CD8-positive, alpha-beta memory T cell (primary cell): ENCODE results near the gene COL5A2. TPM values are rescaled to one million over a fixed set of nuclear protein-coding genes. Genes with fewer than 3 reads are reported as not detected.

Source experiments
- CTCF ChIA-PET: fragments of 350-600 bp; sonication (Branson Sonifier 250); formaldehyde crosslinking; loops from one replicate; lab custom pipeline; 2021; ENCODE audit warnings: antibody characterized with exemption; lab: Charles Lee
- POLR2A ChIA-PET: fragments of 350-600 bp; sonication (Branson Sonifier 250); formaldehyde crosslinking; loops from one replicate; lab custom pipeline; 2021; ENCODE audit warnings: antibody characterized with exemption; lab: Charles Lee
- DNase-seq, 5 donors: peaks; one replicate each; pipeline versions ENCODE4 v3.0.0 to v3.0.0-alpha.2; 2020 to 2022; ENCODE audit warnings: mixed read lengths in 1 of 5
- H3K27ac ChIP-seq: one replicate; pipeline ENCODE4 v1.7.0; 2013; ENCODE audit warnings: low read depth, mild to moderate bottlenecking, low read length, moderate library complexity
- H3K27me3 ChIP-seq: 2 replicates; pipeline ENCODE4 v1.7.0; 2013; ENCODE audit warnings: low read length, mild to moderate bottlenecking; ENCODE audit not compliant: insufficient read depth, poor library complexity, severe bottlenecking
- H3K36me3 ChIP-seq: 2 replicates; pipeline ENCODE4 v1.7.0; 2013; ENCODE audit warnings: mild to moderate bottlenecking, low read length, moderate library complexity; ENCODE audit not compliant: insufficient read depth
- H3K4me1 ChIP-seq: 2 replicates; pipeline ENCODE4 v1.7.0; 2013; ENCODE audit warnings: mild to moderate bottlenecking, low read length, moderate library complexity; ENCODE audit not compliant: insufficient read depth
- H3K4me3 ChIP-seq: 2 replicates; pipeline ENCODE4 v1.7.0; 2013; ENCODE audit warnings: mild to moderate bottlenecking, low read length
- H3K9me3 ChIP-seq: 2 replicates; pipeline ENCODE4 v1.7.0; 2013; ENCODE audit warnings: mild to moderate bottlenecking, low read length
- H3K27ac Mint-ChIP-seq, 8 donors: one replicate each; pipeline ENCODE4 v1.8.0; 2020 to 2021; ENCODE audit warnings: mixed read lengths in 8 of 8, mild to moderate bottlenecking in 6 of 8, inconsistent platforms in 3 of 8, moderate library complexity in 3 of 8
- H3K27me3 Mint-ChIP-seq, 2 donors: one replicate each; pipeline ENCODE4 v1.8.0; 2020 to 2021; ENCODE audit warnings: mixed read lengths in 2 of 2, mild to moderate bottlenecking in 1 of 2, moderate library complexity in 1 of 2
- H3K36me3 Mint-ChIP-seq, 3 donors: one replicate each; pipeline ENCODE4 v1.8.0; 2020 to 2021; ENCODE audit warnings: mixed read lengths in 3 of 3, inconsistent platforms in 1 of 3, mild to moderate bottlenecking in 1 of 3
- H3K4me1 Mint-ChIP-seq, 3 donors: one replicate each; pipeline ENCODE4 v1.8.0; 2020 to 2021; ENCODE audit warnings: mixed read lengths in 3 of 3, inconsistent platforms in 1 of 3, mild to moderate bottlenecking in 1 of 3
- H3K4me3 Mint-ChIP-seq, 7 donors: one replicate each; pipeline ENCODE4 v1.8.0; 2020 to 2021; ENCODE audit warnings: mixed read lengths in 7 of 7, mild to moderate bottlenecking in 6 of 7, moderate library complexity in 4 of 7, inconsistent platforms in 2 of 7
- H3K9me3 Mint-ChIP-seq, 5 donors: one replicate each; pipeline ENCODE4 v1.8.0; 2020 to 2022; ENCODE audit warnings: mixed read lengths in 5 of 5, mild to moderate bottlenecking in 3 of 5, moderate library complexity in 2 of 5, inconsistent platforms in 1 of 5
- polyA plus RNA-seq: library from polyadenylated mRNA; unstranded; fragments of 300-500 nt; fragmentation: Illumina TruSeq; gene quantifications from one replicate; pipeline ENCODE4 v1.2.3, GENCODE V29; 2021
- total RNA-seq, 2 experiments: library from RNA; stranded (reverse); gene quantifications; one replicate each; pipeline ENCODE4 v1.2.3, GENCODE V29; 2021

The COL5A2 gene
- total and polyA plus RNA-seq, 3 experiments from 2014 or later: 0.66 to 1.2 TPM; not detected in 1

GRCh38 chr2:189191766-189192165 lies 12.2 kb upstream of the COL5A2 start:
- Histone ChIP-seq H3K27ac (no peak overlapping the region), H3K9me3 (no peaks in the 10 kb centered on the region), H3K4me3 (no peak overlapping the region), H3K36me3 (no peaks in the 10 kb centered on the region), H3K27me3 (no peaks in the 10 kb centered on the region), H3K4me1 (no peaks in the 10 kb centered on the region)
- Mint-ChIP-seq H3K27ac (no peak overlapping the region), H3K9me3 (no peaks in the 10 kb centered on the region), H3K4me1 (no peaks in the 10 kb centered on the region), H3K27me3 (peaks cover 0 to 9% of the 10 kb centered on the region in 2 donors), H3K4me3 (no peak overlapping the region), H3K36me3 (peaks cover 0 to 7% (median 0%) of the 10 kb centered on the region in 3 donors)
- POLR2A ChIA-PET: no interaction called here
- no peak for DNase-seq
- CTCF ChIA-PET: no interaction called here

GRCh38 chr2:189190685-189191084 lies 11.1 kb upstream of the COL5A2 start:
- H3K36me3 ChIP-seq: no peaks in the 10 kb centered on the region
- peaks cover 0 to 7% (median 0%) of the 10 kb centered on the region in 3 donors for H3K36me3 Mint-ChIP-seq
- no peak overlapping the region for H3K4me3 Mint-ChIP-seq
- no peak overlapping the region for H3K27ac ChIP-seq
- no peaks in the 10 kb centered on the region for H3K9me3 ChIP-seq
- no peaks in the 10 kb centered on the region for H3K4me1 ChIP-seq
- H3K27me3 Mint-ChIP-seq: peaks cover 0 to 9% of the 10 kb centered on the region in 2 donors
- H3K27me3 ChIP-seq: no peaks in the 10 kb centered on the region
- CTCF ChIA-PET: no interaction called here
- no peak for DNase-seq
- H3K27ac Mint-ChIP-seq: no peak overlapping the region
- H3K4me3 ChIP-seq: no peak overlapping the region
- H3K9me3 Mint-ChIP-seq: no peaks in the 10 kb centered on the region
- POLR2A ChIA-PET: no interaction called here
- H3K4me1 Mint-ChIP-seq: no peaks in the 10 kb centered on the region

GRCh38 chr2:189188115-189188805 lies 8.7 kb upstream of the COL5A2 start:
- H3K36me3 Mint-ChIP-seq: no peaks in the 10 kb centered on the region
- no peaks in the 10 kb centered on the region for H3K36me3 ChIP-seq
- no peaks in the 10 kb centered on the region for H3K4me1 ChIP-seq
- no peak overlapping the region for H3K27ac ChIP-seq
- no peak overlapping the region for H3K4me3 Mint-ChIP-seq
- ChIA-PET CTCF (no interaction called here), POLR2A (no interaction called here)
- H3K9me3 Mint-ChIP-seq: no peaks in the 10 kb centered on the region
- H3K27me3 Mint-ChIP-seq: peaks cover 0 to 11% of the 10 kb centered on the region in 2 donors
- H3K27me3 ChIP-seq: no peaks in the 10 kb centered on the region
- no peak for DNase-seq
- H3K4me3 ChIP-seq: no peak overlapping the region
- H3K9me3 ChIP-seq: no peaks in the 10 kb centered on the region
- no peaks in the 10 kb centered on the region for H3K4me1 Mint-ChIP-seq
- H3K27ac Mint-ChIP-seq: no peak overlapping the region

- Histone ChIP-seq H3K4me1 (no peaks in the 10 kb centered on the region), H3K27me3 (no peaks in the 10 kb centered on the region), H3K36me3 (no peaks in the 10 kb centered on the region), H3K9me3 (no peaks in the 10 kb centered on the region), H3K4me3 (no peak overlapping the region), H3K27ac (no peak overlapping the region)
- no peak overlapping the region for H3K4me3 Mint-ChIP-seq
- POLR2A ChIA-PET: no interaction called here
- no peaks in the 10 kb centered on the region for H3K36me3 Mint-ChIP-seq
- no peaks in the 10 kb centered on the region for H3K9me3 Mint-ChIP-seq
- H3K4me1 Mint-ChIP-seq: peaks cover 10 to 13% (median 11%) of the 10 kb centered on the region in 3 donors
- no peak for DNase-seq
- CTCF ChIA-PET: no interaction called here
- H3K27me3 Mint-ChIP-seq: peaks cover 8 to 19% of the 10 kb centered on the region in 2 donors
- no peak overlapping the region for H3K27ac Mint-ChIP-seq
Measured at GRCh38 chr2:189183170-189183569, 3.6 kb upstream of the COL5A2 start.

GRCh38 chr2:189181706-189182105 lies 2.1 kb upstream of the COL5A2 start:
- Mint-ChIP-seq H3K4me3 (no peak overlapping the region), H3K36me3 (no peaks in the 10 kb centered on the region), H3K27ac (no peak overlapping the region), H3K27me3 (peaks cover 8 to 22% of the 10 kb centered on the region in 2 donors), H3K9me3 (no peaks in the 10 kb centered on the region), H3K4me1 (peaks cover 10 to 13% (median 11%) of the 10 kb centered on the region in 3 donors)
- no peaks in the 10 kb centered on the region for H3K4me1 ChIP-seq
- ChIA-PET CTCF (no interaction called here), POLR2A (no interaction called here)
- H3K4me3 ChIP-seq: no peak overlapping the region
- DNase-seq: no peak
- H3K27ac ChIP-seq: no peak overlapping the region
- H3K9me3 ChIP-seq: no peaks in the 10 kb centered on the region
- H3K36me3 ChIP-seq: no peaks in the 10 kb centered on the region
- no peaks in the 10 kb centered on the region for H3K27me3 ChIP-seq

- ChIA-PET CTCF (no interaction called here), POLR2A (no interaction called here)
- no peaks in the 10 kb centered on the region for H3K36me3 ChIP-seq
- no peaks in the 10 kb centered on the region for H3K9me3 Mint-ChIP-seq
- no peak overlapping the region for H3K27ac Mint-ChIP-seq
- no peaks in the 10 kb centered on the region for H3K9me3 ChIP-seq
- no peaks in the 10 kb centered on the region for H3K36me3 Mint-ChIP-seq
- peak overlapping the region in 5 of 7 donors; percentile 2 to 49 (median 38) for H3K4me3 Mint-ChIP-seq
- no peak overlapping the region for H3K27ac ChIP-seq
- no peaks in the 10 kb centered on the region for H3K4me1 ChIP-seq
- no peak overlapping the region for H3K4me3 ChIP-seq
- no peaks in the 10 kb centered on the region for H3K27me3 ChIP-seq
- no peak for DNase-seq
- H3K27me3 Mint-ChIP-seq: peaks cover 8 to 15% of the 10 kb centered on the region in 2 donors
- peaks cover 10 to 13% (median 11%) of the 10 kb centered on the region in 3 donors for H3K4me1 Mint-ChIP-seq
Measured at GRCh38 chr2:189178726-189179569, 613 bp downstream of the COL5A2 start.

GRCh38 chr2:189178054-189178453 lies 1.5 kb downstream of the COL5A2 start:
- H3K4me1 Mint-ChIP-seq: peaks cover 10 to 13% (median 11%) of the 10 kb centered on the region in 3 donors
- no peaks in the 10 kb centered on the region for H3K36me3 Mint-ChIP-seq

GRCh38 chr2:189177251-189177840 lies 2.2 kb downstream of the COL5A2 start:
- H3K4me3 Mint-ChIP-seq: no peak overlapping the region
- no peaks in the 10 kb centered on the region for H3K9me3 Mint-ChIP-seq
- DNase-seq: no peak
- ChIA-PET POLR2A (no interaction called here), CTCF (no interaction called here)
- H3K4me1 Mint-ChIP-seq: peaks cover 10 to 13% (median 11%) of the 10 kb centered on the region in 3 donors
- no peak overlapping the region for H3K27ac Mint-ChIP-seq
- no peak overlapping the region for H3K27ac ChIP-seq
- no peaks in the 10 kb centered on the region for H3K27me3 ChIP-seq
- H3K36me3 Mint-ChIP-seq: no peaks in the 10 kb centered on the region
- H3K4me1 ChIP-seq: no peaks in the 10 kb centered on the region
- no peaks in the 10 kb centered on the region for H3K9me3 ChIP-seq
- H3K4me3 ChIP-seq: no peak overlapping the region
- peaks cover 8 to 15% of the 10 kb centered on the region in 2 donors for H3K27me3 Mint-ChIP-seq
- H3K36me3 ChIP-seq: no peaks in the 10 kb centered on the region

More at GRCh38 chr2:189178054-189178453, 1.5 kb downstream of the COL5A2 start:
- Histone ChIP-seq H3K36me3 (no peaks in the 10 kb centered on the region), H3K9me3 (no peaks in the 10 kb centered on the region), H3K27me3 (no peaks in the 10 kb centered on the region), H3K4me3 (no peak overlapping the region), H3K4me1 (no peaks in the 10 kb centered on the region), H3K27ac (no peak overlapping the region)
- Mint-ChIP-seq H3K27ac (no peak overlapping the region), H3K9me3 (no peaks in the 10 kb centered on the region), H3K4me3 (no peak overlapping the region), H3K27me3 (peaks cover 8 to 15% of the 10 kb centered on the region in 2 donors)
- POLR2A ChIA-PET: no interaction called here
- no peak for DNase-seq
- CTCF ChIA-PET: no interaction called here
